Measurements from ENCODE around the gene VWA3A. TPM values are rescaled to one million over a fixed set of nuclear protein-coding genes. Genes with fewer than 3 reads are reported as not detected.

Gene VWA3A
- total RNA-seq, 1 experiment from 2014 or later = not detected

DNA sequence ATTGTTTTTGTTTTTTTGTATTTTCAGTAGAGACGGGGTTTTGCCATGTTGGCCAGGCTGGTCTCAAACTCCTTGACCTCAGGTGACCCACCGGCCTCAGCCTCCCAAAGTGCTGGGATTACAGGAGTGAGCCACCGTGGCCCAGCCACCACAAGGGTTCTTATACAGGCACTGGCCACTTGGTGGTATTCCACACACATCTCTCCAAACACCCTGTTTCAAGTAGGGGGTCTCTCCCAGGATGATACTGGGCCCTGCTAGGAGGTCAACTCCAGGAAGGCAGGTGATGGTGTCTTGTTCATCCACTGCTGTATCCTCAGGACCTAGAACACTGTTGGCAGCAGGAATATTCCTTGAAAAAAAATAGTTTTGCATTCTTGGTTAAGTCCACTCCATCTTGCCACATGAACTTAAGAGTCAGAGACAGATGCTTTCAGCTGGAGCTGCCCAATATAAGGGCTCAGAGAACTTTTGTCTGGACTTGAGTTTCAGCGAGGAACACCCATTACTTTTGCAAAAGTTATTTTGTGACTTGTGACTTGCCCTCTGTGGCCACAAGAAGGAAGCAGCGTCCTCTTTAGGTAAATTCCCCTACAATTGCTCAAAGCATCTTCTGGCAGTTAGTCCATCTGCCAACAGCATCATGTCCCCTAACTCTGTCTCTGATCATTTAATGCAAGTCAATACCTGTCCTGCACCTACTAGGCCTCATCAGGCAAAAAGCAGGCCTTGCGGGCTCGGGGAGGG, 106.4 kb downstream of the VWA3A start:
- no peak for DNase-seq (ENCODE audit: low spot score)

DNA sequence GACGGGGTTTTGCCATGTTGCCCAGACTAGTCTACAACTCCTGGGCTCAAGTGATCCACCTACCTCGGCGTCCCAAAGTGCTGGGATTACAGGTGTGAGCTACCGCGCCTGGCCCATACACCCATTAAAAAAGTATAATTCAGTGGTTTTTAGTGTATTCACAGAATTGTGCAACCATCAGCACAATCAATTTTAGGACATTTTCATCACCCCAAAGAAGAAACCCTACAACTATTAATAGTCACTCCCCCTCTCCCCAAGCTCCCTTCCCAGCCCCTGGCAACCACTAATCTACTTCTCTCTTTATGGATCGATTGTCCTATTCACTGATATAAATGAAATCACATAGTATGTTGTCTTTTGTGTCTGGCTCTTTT, 109.9 kb downstream of the VWA3A start:
- no peak for DNase-seq (ENCODE audit: low spot score)

DNA sequence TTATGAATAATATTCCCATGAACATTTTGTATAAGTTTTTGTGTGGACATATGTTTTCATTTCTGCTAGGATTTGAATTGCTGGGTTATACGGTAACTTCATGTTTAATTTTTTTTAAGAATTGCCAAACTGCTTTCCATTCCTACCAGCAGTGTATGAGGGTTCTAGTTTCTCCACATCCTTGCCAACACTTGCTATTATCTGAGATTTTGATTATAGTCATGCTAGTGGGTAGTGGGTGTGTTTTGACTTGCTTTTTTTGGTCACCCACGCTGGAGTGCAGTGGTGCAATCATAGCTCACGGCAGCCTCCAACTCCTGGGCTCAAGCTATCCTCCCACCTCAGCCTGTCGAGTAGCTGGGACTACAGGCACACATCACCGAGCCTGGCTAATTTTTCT, 110.8 kb downstream of the VWA3A start:
- DNase-seq (ENCODE audit: low spot score) = no peak

DNA sequence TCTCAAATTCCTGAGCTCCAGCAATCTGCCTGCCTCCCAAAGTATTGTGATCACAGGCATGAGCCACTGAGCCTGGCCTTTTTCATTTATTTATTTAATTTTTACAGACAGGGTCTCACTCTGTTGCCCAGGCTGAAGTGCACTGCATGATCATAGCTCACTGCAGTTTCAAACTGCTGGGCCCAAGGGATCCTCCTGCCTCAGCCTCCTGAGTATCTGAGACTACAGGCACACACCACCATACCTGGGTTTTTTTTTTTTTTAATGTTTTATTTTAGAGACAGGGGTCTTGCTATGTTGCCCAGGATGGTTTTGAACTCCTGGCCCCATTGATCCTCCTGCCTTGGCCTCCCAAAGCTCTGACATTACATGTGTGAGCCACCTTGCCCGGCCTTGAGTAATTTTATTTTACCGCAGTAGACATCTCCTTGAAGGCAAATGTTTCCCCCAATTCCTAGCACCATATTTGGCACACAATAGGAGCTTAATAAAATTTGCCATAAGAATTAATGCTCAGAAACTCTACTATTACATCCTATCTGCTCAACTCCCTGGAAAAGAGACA, 111.8 kb downstream of the VWA3A start:
- no peak for DNase-seq (ENCODE audit: low spot score)

DNA sequence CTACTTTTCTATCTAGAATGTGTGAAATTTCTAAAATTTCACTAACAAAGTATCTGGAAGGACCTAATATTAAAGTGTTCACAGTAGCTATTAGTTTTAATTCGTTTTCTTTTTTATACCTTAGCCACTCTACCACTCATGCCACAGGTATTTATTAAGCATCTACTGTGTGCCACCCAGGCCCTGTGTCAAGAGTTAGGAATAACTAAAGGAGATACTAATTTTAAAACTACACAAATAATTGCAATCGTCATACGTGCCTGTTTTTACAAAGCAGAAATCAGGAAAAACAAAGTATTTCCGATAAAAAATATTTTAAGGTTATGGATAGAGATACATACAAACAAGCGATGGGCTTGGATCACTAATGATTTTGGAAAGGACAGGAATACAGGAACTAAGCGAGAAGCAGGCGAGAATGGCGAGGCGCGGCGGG, 113.3 kb downstream of the VWA3A start:
- no peak for DNase-seq (ENCODE audit: low spot score)

DNA sequence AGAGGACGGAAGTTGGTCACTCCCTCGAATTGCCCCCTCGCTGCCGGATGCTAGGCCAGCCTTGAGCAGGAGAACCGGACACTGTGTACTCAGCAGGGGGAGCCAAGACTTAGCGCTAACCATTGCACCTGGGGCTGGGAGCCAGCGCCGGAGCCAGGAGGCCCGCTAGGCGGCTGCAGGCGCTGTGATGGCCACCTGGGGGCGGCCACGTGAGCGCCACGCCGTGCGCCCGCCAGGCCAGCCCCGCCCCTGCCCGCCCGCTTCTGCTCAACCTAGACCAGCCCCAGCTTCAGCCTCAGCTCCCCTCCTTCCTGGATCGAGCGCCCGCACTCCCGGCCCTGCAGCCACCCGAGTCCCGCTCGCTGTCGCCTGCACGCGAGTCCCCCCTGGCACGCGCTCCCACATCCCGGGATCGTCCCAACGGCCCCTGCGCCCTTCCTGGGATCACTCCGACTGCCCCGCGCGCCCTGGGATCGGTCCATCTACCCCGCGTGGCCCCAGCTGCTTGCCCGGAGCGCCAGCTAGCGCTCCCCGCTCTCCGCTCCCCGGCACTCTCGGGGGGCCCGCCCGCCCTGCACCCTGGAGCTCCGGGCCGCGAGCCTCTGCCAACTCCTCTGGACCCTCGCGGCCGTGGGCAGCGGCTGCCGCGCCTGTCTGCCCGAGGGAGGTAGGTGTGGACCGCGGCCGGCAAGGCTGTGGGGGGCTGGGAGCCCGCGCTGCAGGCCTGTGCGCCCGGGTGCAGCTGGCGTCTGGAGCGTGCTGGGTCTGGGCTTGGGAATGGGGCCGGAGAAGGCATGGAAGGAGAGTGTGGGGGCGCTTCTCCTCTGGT, 113.9 kb downstream of the VWA3A start, which contains the start of gene EEF2K:
Gene EEF2K, plus strand, starts transcription at position 266 of the 829 bp plus-strand sequence. CDS start 19,452 bp downstream, outside the sequence.
- DNase-seq (ENCODE audit: low spot score) = peak; percentile 95

Other genes with a start within 250 kb of the VWA3A start
- 2.1 and 2.3 TPM in 2 replicates for gene NPIPB4, start 234.8 kb upstream of the VWA3A start, total RNA-seq (2014; rRNA removed; shearing (Covaris generic))
- 162 and 208 TPM in 2 replicates for gene UQCRC2, start 139.2 kb upstream of the VWA3A start, total RNA-seq (2014; rRNA removed; shearing (Covaris generic))
- not detected in 2 replicates for gene PDZD9, start 91.4 kb upstream of the VWA3A start, total RNA-seq (2014; rRNA removed; shearing (Covaris generic))
- 11.8 and 16.2 TPM in 2 replicates for gene MOSMO, start 84.4 kb upstream of the VWA3A start, total RNA-seq (2014; rRNA removed; shearing (Covaris generic))
- gene SDR42E2, start 70.0 kb downstream of the VWA3A start, total RNA-seq (2014; rRNA removed; shearing (Covaris generic)) = not detected in 2 replicates
- gene EEF2K, start 113.7 kb downstream of the VWA3A start, total RNA-seq (2014; rRNA removed; shearing (Covaris generic)) = 9.2 and 11.1 TPM in 2 replicates
- 23.2 and 29.2 TPM in 2 replicates for gene POLR3E, start 204.9 kb downstream of the VWA3A start, total RNA-seq (2014; rRNA removed; shearing (Covaris generic))

Data from H4 (cell line).